Measurements from ENCODE around the gene ZNF26.

DNA sequence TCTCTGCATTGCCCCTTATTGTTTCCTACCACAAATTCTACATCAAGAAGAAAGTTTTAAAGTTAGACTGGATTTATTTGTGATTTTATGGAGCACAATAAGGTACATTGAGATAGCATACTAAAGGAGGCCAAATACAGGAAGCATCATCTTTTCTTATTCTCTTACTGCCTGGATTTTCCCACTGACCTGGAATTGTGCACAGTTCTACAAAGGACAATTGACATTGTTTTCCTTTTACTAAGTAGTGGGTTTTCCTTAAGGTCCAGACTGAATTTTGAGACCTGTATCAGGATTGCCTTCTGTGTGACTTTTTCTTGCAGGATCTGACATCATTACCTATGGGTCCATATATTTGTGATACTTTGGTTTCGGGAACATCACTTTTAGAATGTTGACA lies 75.8 kb downstream of the ZNF26 start:
- TF ChIP-seq PATZ1 (CRISPR knock-in tag; IDR thresholded peaks at IDR 0.05; ENCODE audit: borderline replicate concordance): no peak
- TF ChIP-seq ZNF8 (CRISPR knock-in tag; IDR thresholded peaks at IDR 0.05): no peak
- no peak for TF ChIP-seq ZFP3 (CRISPR knock-in tag; IDR thresholded peaks at IDR 0.05)
- no peak for TF ChIP-seq ARNTL (CRISPR knock-in tag; IDR thresholded peaks at IDR 0.05; ENCODE audit: borderline replicate concordance, low read depth)
- TF ChIP-seq ZNF565 (CRISPR knock-in tag; conservative IDR thresholded peaks at IDR 0.05; ENCODE audit: low read depth): no peak
- TF ChIP-seq TSHZ2 (CRISPR knock-in tag; IDR thresholded peaks at IDR 0.05): no peak
- no peak for TF ChIP-seq ESRRG (CRISPR knock-in tag; IDR thresholded peaks at IDR 0.05)
- no peak for TF ChIP-seq SNAI2 (CRISPR knock-in tag; IDR thresholded peaks at IDR 0.05)

All from SK-N-SH treated with all-trans-retinoic acid at 6 μM for 48 hours (cell line).